ENCODE measurements around the gene NHLRC4.
"Not testable (repeated sequence)": the region's sequence is repeated elsewhere in the genome, so short reads cannot be mapped to it uniquely, and the experiment has no call there.

Gene NHLRC4

GRCh38 chr16:586047-586644, 19.3 kb downstream of the NHLRC4 start:
- DNase-seq, result no peak

- no peak for DNase-seq
Observed at GRCh38 chr16:586645-587590, 20.1 kb downstream of the NHLRC4 start.

GRCh38 chr16:588639-588888, 21.8 kb downstream of the NHLRC4 start:
- peak; percentile 35 for DNase-seq

GRCh38 chr16:588889-589657, 22.3 kb downstream of the NHLRC4 start:
- peak; percentile 93 for DNase-seq

- peak; percentile 94 for DNase-seq
Observed at GRCh38 chr16:589658-590187, 22.9 kb downstream of the NHLRC4 start, which contains the start of gene RAB40C. Gene RAB40C (plus strand): TSS chr16:590066. CDS start chr16:590292, 226 bp downstream.

- no peak for DNase-seq
Observed at GRCh38 chr16:590188-590814, 23.5 kb downstream of the NHLRC4 start.

- DNase-seq, result no peak
Observed at GRCh38 chr16:590815-591200, 24.0 kb downstream of the NHLRC4 start.

GRCh38 chr16:591231-591630, 24.4 kb downstream of the NHLRC4 start:
- DNase-seq, result no peak

GRCh38 chr16:591892-592517, 25.2 kb downstream of the NHLRC4 start:
- DNase-seq, result no peak

GRCh38 chr16:592518-593306, 25.9 kb downstream of the NHLRC4 start:
- peak; percentile 86 for DNase-seq

- DNase-seq, result peak; percentile 56
Observed at GRCh38 chr16:593406-593805, 26.6 kb downstream of the NHLRC4 start.

- no peak for DNase-seq
Observed at GRCh38 chr16:593807-594206, 27.0 kb downstream of the NHLRC4 start.

- DNase-seq, result no peak
Observed at GRCh38 chr16:595094-595528, 28.3 kb downstream of the NHLRC4 start.

- no peak for DNase-seq
Observed at GRCh38 chr16:595942-596735, 29.3 kb downstream of the NHLRC4 start.

GRCh38 chr16:596736-597060, 29.9 kb downstream of the NHLRC4 start:
- no peak for DNase-seq

- not testable (repeated sequence) for DNase-seq
Observed at GRCh38 chr16:597655-598054, 30.9 kb downstream of the NHLRC4 start.

GRCh38 chr16:598823-599739, 32.3 kb downstream of the NHLRC4 start:
- no peak for DNase-seq

GRCh38 chr16:600781-601180, 34.0 kb downstream of the NHLRC4 start:
- DNase-seq, result peak; percentile 50

- DNase-seq, result no peak
Observed at GRCh38 chr16:603933-604332, 37.1 kb downstream of the NHLRC4 start.
